ENCODE results near the gene KCNQ1. TPM values are rescaled to one million over a fixed set of nuclear protein-coding genes. Genes with fewer than 3 reads are reported as not detected.

KCNQ1 gene
- total RNA-seq, 1 experiment from 2014 or later, result 2.3 TPM

- H3K27me3 ChIP-seq (ENCODE audit: insufficient read depth, low read length), result peaks cover 30% of the 10 kb centered on the region
These were observed 423.8 kb downstream of the KCNQ1 start for GRCh38 chr11:2868506-2869133.

More at GRCh38 chr11:2868506-2869133, 423.8 kb downstream of the KCNQ1 start:
- no peak overlapping the region for H2BK5ac ChIP-seq (ENCODE audit: insufficient read length, low read length)
- no peaks in the 10 kb centered on the region for H3K9me3 ChIP-seq (ENCODE audit: control insufficient read depth, low read depth, low read length)
- H3T11ph ChIP-seq (ENCODE audit: low read length), result no peak overlapping the region
- no peaks in the 10 kb centered on the region for H3K79me1 ChIP-seq (ENCODE audit: insufficient read depth, low read depth, low read length, poor library complexity, severe bottlenecking)
- no peak overlapping the region for H2BK12ac ChIP-seq (ENCODE audit: insufficient read length, low read depth, low read length)
- no peak overlapping the region for H3K27ac Mint-ChIP-seq
- H3K23ac ChIP-seq (ENCODE audit: insufficient read length, low read depth, low read length), result no peak overlapping the region
- H2BK20ac ChIP-seq (ENCODE audit: low read depth, low read length, poor library complexity, severe bottlenecking), result no peak overlapping the region
- H3K18ac ChIP-seq (ENCODE audit: insufficient read length, low read depth, low read length), result no peak overlapping the region
- peak overlapping the region; percentile 2 for H3K4me2 ChIP-seq (ENCODE audit: insufficient read depth, insufficient read length, low read length)
- no peak for DNase-seq
- H3K4ac ChIP-seq (ENCODE audit: low read depth, low read length), result no peak overlapping the region
- no peak overlapping the region for H4K5ac ChIP-seq (ENCODE audit: insufficient read length, low read depth, low read length)
- H3K27me3 Mint-ChIP-seq (ENCODE audit: low read depth), result peaks cover 92% of the 10 kb centered on the region
- no peak overlapping the region for H3K56ac ChIP-seq (ENCODE audit: insufficient read length, low read depth, low read length)
- peak overlapping the region; percentile 45 to 79 for H3K4me3 Mint-ChIP-seq
- no peak overlapping the region for H4K91ac ChIP-seq (ENCODE audit: insufficient read length, low read depth, low read length)
- H2BK15ac ChIP-seq (ENCODE audit: low read depth, low read length), result no peak overlapping the region
- H2AFZ ChIP-seq (ENCODE audit: low read length), result no peak overlapping the region
- no peak overlapping the region for H2AK5ac ChIP-seq (ENCODE audit: insufficient read length, low read length)
- H3K27ac ChIP-seq (ENCODE audit: insufficient read length, low read depth, low read length), result no peak overlapping the region
- H3K9me3 Mint-ChIP-seq, result peaks cover 8 to 9% of the 10 kb centered on the region in 2 experiments; a peak in 4 of 5 replicates
- WGBS (ENCODE audit: extremely low coverage, insufficient read length, low lambda C conversion rate), result no CpG with 5 or more reads among the region's 16 CpGs
- H4K8ac ChIP-seq (replicated peaks; ENCODE audit: insufficient read length, low read depth, low read length), result no peak overlapping the region
- no peak for TF ChIP-seq CTCF (conservative IDR thresholded peaks at IDR 0.05)
- no peak overlapping the region for H3K14ac ChIP-seq (ENCODE audit: insufficient read depth, low read length)
- H3K36me3 Mint-ChIP-seq (ENCODE audit: insufficient read depth in 1 of 3, low read depth in 3 of 3), result peaks cover 2 to 8% (median 3%) of the 10 kb centered on the region in 3 experiments; a peak in 5 of 7 replicates
- peaks cover 49 to 60% of the 10 kb centered on the region in 2 experiments for H3K4me1 Mint-ChIP-seq
- H3K23me2 ChIP-seq (ENCODE audit: insufficient read length, low read depth, low read length, poor library complexity, severe bottlenecking), result peaks cover 5% of the 10 kb centered on the region
- H3K9ac ChIP-seq (ENCODE audit: extremely low read depth, insufficient read length, low read length), result no peak overlapping the region
- no peaks in the 10 kb centered on the region for H3K79me2 ChIP-seq (ENCODE audit: insufficient read depth, low read length)
- no peak overlapping the region for H2BK120ac ChIP-seq (ENCODE audit: low read depth, low read length, poor library complexity, severe bottlenecking)
- no peaks in the 10 kb centered on the region for H3K4me1 ChIP-seq (ENCODE audit: insufficient read depth, low read length)
- H4K20me1 ChIP-seq (ENCODE audit: control insufficient read depth, insufficient read depth, insufficient read length), result no peaks in the 10 kb centered on the region

All from H9 (cell line).